Stimulated activated naive CD4-positive, alpha-beta T cell (primary cell): ENCODE results near the gene AURKA.
"Not testable (repeated sequence)": the region's sequence is repeated elsewhere in the genome, so short reads cannot be mapped to it uniquely, and the experiment has no call there.

Experiments
- DNase-seq, 6 experiments: peaks; one replicate each; lab custom pipeline; 2025; lab: John Stamatoyannopoulos, UW

Gene AURKA

DNA sequence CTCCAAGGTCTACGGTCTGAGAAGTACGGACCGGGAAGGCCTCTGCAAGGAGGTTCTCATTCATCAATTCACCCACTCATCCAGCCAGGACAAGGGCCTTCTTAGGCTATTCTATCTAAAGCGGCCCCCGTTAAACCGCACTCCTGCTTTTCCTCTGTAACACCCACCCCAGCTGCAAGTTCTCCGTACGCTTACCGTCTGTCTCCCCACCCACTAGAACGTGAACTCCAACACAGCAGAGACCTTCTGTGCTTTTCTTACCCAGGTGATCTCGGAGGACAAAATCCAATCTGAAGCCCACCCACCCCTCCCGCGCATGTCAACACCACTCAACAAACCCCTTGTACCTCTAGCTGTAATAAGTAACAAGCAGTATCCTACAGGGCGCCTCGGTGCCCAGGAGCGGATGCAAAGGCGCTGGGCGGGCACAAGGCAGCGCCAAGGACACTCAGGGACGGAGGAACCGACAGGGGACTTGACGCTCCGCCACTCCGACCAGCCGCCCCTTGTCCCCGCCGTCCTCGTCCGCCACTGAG lies 351 bp downstream of the AURKA start:
- no peak for DNase-seq

GRCh38 chr20:56391037-56391436 lies 978 bp downstream of the AURKA start:
- no peak for DNase-seq

GRCh38 chr20:56390396-56390795 lies 1.6 kb downstream of the AURKA start:
- DNase-seq: not testable (repeated sequence)

- DNase-seq: no peak
Measured at GRCh38 chr20:56389807-56390206, 2.2 kb downstream of the AURKA start.

- DNase-seq: no peak
Measured at GRCh38 chr20:56388882-56389281, 3.1 kb downstream of the AURKA start.

- DNase-seq: no peak
Measured at GRCh38 chr20:56386219-56386618, 5.8 kb downstream of the AURKA start.

- DNase-seq: no peak
Measured at GRCh38 chr20:56385130-56385529, 6.9 kb downstream of the AURKA start.

DNA sequence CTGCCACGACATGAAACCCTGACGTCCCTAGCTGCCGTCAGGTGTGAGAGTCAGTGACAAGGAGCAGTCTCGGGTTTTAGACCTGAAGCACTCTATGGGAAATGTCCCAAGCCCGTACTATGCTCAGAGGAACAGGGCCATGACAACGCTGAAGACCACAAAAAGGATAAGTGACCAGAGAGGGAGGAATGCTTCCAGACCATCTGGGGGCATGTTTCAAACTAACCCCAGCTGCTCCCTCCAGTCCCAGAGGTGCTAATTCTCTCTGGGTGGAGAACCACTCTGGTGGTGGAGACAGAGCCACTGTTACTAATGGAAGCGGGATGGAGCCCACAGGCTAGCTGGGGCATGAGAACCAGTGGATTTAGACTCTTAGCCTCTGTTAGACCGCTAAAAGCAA lies 8.7 kb downstream of the AURKA start:
- DNase-seq: no peak

DNA sequence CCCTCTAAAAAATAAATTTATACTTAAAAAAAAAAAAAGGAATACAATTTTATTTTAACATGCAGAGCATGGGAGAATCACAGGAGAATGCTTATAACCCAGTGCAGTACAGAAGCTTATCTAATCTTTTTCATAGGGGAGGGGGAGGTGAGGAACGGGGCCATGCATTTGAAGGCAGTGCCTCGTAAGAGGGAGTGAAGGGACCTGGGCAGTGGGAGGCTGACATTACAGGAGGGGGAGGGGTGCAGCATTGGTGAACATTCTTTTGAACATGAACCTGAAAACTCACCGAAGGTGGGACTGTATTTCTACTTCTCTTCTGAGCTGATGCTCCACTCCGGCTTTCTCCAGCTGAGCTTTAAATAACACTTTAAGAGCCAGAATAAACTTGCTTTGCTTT lies 9.3 kb downstream of the AURKA start:
- no peak for DNase-seq

GRCh38 chr20:56381501-56381900 lies 10.5 kb downstream of the AURKA start:
- no peak for DNase-seq

GRCh38 chr20:56380375-56380774 lies 11.6 kb downstream of the AURKA start:
- DNase-seq: no peak

DNA sequence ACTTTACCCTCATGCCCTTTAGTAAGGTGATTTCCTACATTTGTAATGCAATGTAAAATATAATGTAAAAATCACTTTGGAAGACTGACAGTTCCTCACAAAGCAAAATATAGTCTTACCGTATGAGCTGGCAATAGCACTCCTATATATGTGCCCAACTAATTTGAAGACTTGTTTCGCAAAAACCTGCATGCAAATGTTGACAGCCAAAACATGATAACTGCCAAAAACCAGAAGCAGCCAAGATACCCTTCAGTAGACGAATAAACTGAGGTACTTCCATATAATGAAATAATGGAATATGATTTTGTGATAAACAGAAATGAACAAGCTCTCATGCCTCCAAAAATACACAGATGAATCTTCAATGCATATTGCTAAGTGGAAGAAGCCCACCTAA lies 13.6 kb downstream of the AURKA start:
- no peak for DNase-seq

- DNase-seq: no peak
Measured at GRCh38 chr20:56376331-56376730, 15.7 kb downstream of the AURKA start.

GRCh38 chr20:56373942-56374341 lies 18.1 kb downstream of the AURKA start:
- no peak for DNase-seq

DNA sequence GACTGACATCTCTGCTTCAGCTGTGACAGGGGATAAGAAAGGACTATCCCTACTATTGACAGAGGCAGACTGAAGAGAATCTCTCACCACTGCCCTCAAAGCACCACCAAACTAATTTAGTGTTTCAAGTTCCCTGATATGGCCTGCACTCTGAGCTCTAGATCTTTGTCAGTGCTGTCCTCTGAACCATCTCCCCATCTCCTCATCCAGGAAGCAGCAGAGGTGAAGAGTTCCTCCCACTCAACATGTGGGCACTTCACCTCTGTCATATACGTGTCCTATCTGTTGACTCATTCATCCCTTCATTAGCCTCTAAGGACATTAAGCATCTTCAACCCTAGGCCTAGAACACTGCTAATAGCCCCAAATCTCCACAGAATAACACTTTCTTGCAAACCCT lies 19.2 kb downstream of the AURKA start:
- DNase-seq: no peak

DNA sequence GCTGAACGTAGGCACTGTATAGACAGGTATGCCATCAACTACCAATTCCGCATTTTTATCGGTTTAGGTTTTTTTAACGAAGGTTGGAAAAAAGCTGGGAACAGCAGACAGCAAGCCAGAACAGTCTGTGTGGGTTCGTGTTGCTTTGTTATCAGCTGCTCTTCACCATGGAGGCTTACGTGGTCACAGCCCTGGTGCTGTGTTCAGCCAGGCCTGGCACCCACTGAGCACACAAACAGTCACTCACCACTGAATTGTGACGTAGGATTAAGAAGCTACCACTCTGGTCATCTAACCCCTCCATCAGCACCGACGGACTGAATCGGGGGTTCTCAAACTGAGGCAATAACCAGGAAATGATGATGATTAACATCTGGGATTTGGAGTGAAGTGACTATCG lies 20.0 kb downstream of the AURKA start:
- no peak for DNase-seq

GRCh38 chr20:56369179-56369578 lies 22.8 kb downstream of the AURKA start:
- DNase-seq: no peak

DNA sequence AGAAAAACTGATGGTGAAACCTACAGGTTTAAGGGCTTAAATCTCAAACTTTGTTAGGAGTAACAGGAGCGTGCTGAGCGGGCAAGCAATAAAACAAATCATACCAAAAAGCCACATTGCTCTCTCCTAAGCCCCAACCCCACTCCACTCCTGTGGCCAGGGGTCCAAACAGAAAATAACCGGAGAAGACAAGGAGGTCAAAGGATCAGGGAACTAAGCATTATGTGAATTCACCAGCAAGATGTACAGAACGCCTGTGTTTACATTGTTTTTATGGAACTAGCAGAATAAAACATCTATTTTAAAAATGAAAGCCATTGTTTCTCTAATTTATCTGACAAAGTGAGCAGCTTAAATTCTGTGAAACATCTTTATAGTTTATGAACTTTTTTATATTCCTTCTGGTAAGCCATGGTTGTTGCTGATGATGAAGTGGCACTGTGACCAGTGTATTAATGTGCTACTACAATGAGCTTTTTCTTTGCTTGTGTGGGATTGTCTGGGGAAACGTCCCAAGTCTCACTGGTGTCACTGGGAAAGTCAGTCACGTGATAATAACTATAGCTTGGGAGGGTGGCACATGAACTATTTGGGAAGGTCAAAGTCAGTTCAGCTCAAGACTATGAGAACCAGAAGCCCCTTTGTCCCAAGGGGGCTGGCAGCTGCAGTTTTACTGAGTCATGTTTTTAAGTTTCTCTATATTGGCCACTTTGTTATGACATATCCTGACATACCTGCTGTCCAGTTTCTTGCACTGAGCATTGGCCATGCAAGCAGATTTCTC lies 23.5 kb downstream of the AURKA start:
- DNase-seq: no peak

DNA sequence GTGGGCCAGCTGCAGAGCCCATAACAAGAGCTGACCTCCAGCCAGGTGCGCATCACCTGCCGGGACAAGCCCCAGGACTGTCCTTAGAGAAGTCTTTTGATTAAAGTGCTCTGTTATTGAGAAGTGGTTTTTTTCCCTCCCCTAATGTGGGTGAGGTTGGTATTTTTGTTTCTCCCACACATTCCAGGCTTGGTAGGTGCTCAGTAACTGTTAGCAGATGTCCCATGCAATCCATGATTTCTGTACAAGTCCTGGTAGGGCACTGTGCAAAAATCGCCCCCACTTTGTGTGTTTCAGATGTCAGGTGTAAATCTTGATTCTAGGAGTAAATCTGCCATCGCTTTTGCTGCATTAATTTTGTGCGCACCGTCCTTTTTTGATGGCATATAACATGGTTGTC lies 28.5 kb downstream of the AURKA start:
- no peak for DNase-seq

DNA sequence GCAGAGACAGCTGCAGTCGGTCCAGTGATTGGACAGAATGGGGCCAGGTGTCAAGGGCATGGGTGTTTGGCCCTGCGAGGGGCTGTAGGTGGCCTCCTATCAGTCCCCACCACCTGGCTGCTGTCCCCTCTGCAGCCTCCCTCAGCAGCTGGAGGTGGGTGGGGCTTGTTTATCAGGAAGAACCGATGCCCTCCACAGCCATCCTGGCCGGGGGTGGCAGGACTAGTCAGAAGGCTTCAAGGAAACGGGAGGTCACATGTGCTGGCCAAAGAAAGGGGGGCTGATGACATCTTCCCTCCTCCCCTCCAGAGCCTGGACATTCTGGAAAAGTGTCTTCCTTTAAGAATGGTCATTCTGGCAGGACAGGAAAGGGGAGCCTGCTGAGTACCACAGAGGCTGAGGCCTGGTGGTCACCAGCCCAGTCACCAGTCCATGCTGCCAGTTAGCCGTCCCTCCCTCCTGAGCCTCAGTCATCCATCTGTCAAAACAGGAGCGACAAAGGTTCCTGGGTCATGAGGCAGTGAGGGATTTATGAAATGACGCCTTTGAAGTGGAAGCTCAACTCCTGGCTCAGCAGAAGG lies 29.1 kb downstream of the AURKA start:
- DNase-seq: no peak

- no peak for DNase-seq
Measured at GRCh38 chr20:56361900-56362299, 30.1 kb downstream of the AURKA start.

DNA sequence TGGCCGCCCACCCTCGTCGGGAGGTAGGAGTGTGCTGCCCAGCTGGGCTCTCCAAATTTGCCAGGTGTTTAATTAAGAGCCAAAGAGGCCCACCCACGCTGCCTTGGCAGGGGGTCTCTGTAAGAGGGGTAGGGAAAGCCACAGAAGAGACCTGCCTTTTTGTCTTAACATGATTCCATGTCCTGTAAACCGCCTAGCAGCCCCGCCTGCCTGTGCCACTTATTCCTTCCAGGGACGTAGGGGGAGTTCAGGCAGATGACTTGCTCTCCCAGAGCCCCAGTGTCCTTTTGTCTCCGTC lies 31.2 kb downstream of the AURKA start:
- DNase-seq: no peak

DNA sequence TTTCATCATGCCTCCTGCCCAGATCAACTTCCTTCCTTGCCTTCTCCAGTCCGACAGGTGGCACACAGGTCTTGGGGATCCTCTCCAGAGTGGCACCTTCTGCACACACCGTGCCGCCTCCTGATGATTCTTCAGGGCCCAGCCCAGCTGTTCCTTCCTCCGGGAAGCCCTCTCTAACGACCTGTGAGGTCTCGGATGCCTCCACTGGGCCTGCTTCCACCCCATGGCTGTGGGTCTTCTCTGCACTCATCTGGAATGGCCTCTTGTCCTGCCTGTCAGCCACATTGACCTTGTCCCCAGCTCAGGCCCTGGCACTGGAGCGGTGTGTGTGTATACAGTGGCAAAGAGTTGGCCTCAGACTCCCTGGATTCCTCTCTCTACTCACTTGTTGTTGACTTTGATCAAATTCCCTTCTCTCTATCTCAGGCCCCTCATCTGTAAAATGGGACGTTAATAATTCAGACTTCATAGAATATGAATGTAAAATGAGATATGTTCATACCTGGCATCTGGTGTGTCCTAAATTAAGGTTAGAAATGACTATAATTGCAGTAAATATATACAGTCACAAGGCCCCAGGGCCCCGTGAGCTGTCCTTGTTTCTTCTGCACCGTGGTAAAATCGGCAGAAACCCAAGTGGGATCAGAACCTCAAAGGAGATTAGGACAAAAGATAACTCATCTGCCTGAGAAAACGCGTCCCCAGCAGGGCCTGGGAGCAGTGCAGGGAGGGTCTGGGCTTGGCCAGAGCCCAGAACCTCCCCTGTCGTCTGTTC lies 31.7 kb downstream of the AURKA start:
- no peak for DNase-seq
